Tibial nerve (tissue), 4 donors: Measurements from ENCODE around the gene JAK1. TPM values are rescaled to one million over a fixed set of nuclear protein-coding genes. Genes with fewer than 3 reads are reported as not detected.

ENCODE experiments used
- DNase-seq, 2 donors: peaks; one replicate each; pipeline ENCODE4 v3.0.0-alpha.2; 2019; ENCODE audit warnings: low spot score in 2 of 2
- H3K27ac ChIP-seq, 4 donors: fragments of 200-600 bp; sonication (generic) in 3 of 4; one replicate each; pipeline ENCODE4 v1.5.1; 2017 to 2019; ENCODE audit warnings: mild to moderate bottlenecking in 1 of 4
- H3K27me3 ChIP-seq, 2 donors: fragments of 200-600 bp; sonication (generic) in 1 of 2; one replicate each; pipeline versions ENCODE4 v1.5.1 to v1.6.0; 2017 to 2019
- H3K36me3 ChIP-seq, 3 donors: fragments of 200-600 bp; sonication (generic); one replicate each; pipeline ENCODE4 v1.5.1; 2018 to 2019
- H3K4me1 ChIP-seq, 4 donors: fragments of 200-600 bp; sonication (generic) in 3 of 4; one replicate each; pipeline ENCODE4 v1.5.1; 2017 to 2019
- H3K4me3 ChIP-seq, 4 donors: fragments of 200-600 bp; sonication (generic) in 3 of 4; one replicate each; pipeline ENCODE4 v1.5.1; 2017 to 2019; ENCODE audit warnings: mild to moderate bottlenecking in 1 of 4, moderate library complexity in 1 of 4
- H3K9me3 ChIP-seq, 4 donors: fragments of 200-600 bp; sonication (generic) in 3 of 4; one replicate each; pipeline ENCODE4 v1.5.1; 2017 to 2019
- CTCF ChIP-seq, 5 experiments: fragments of 200-600 bp in 3 of 5; fragments of 450-650 bp in 2 of 5; sonication (generic) in 3 of 5; IDR thresholded peaks; one replicate each; pipeline ENCODE4 v1.5.1; 2016 to 2019; ENCODE audit warnings: antibody characterized with exemption in 5 of 5, mild to moderate bottlenecking in 3 of 5, moderate library complexity in 2 of 5
- EP300 ChIP-seq, 2 donors: sonication (generic); formaldehyde crosslinking; IDR thresholded peaks; one replicate each; pipeline ENCODE4 v1.6.1; 2017; ENCODE audit warnings: antibody characterized with exemption in 2 of 2, mild to moderate bottlenecking in 1 of 2
- POLR2A ChIP-seq, 2 donors: fragments of 450-650 bp; IDR thresholded peaks; one replicate each; pipeline ENCODE4 v1.6.1; 2017; ENCODE audit warnings: antibody characterized with exemption in 2 of 2, mild to moderate bottlenecking in 2 of 2, moderate library complexity in 2 of 2
- WGBS, 2 donors: methylation state at CpG; one replicate each; pipeline ENCODE4 v1.1.5; 2018; 5-methylcytosine and 5-hydroxymethylcytosine counted together
- total RNA-seq, 4 donors: library from RNA; depleted of rRNA; stranded (reverse); fragments of >200 nt; gene quantifications; one replicate each; pipeline ENCODE4 v1.1.0, GENCODE V29; 2016

Gene JAK1
- total RNA-seq, 4 donors from 2014 or later = 114 to 222 (median 138) TPM

GRCh38 chr1:64979358-64979757, 13.0 kb upstream of the JAK1 start:
- no peaks in the 10 kb centered on the region for H3K4me1 ChIP-seq
- no peaks in the 10 kb centered on the region for H3K27me3 ChIP-seq
- peaks cover 0 to 27% (median 0%) of the 10 kb centered on the region in 3 donors for H3K36me3 ChIP-seq
- H3K9me3 ChIP-seq = no peaks in the 10 kb centered on the region
- H3K27ac ChIP-seq = no peak overlapping the region
- no peak for DNase-seq
- no peak overlapping the region for H3K4me3 ChIP-seq
- TF ChIP-seq EP300 (IDR thresholded peaks at IDR 0.05) (no peak), POLR2A (IDR thresholded peaks at IDR 0.05) (no peak), CTCF (IDR thresholded peaks at IDR 0.05) (no peak)

GRCh38 chr1:64976361-64976760, 10.0 kb upstream of the JAK1 start:
- no peaks in the 10 kb centered on the region for H3K27me3 ChIP-seq
- DNase-seq = no peak
- H3K4me1 ChIP-seq = no peaks in the 10 kb centered on the region
- TF ChIP-seq CTCF (IDR thresholded peaks at IDR 0.05) (no peak), POLR2A (IDR thresholded peaks at IDR 0.05) (no peak), EP300 (IDR thresholded peaks at IDR 0.05) (no peak)
- WGBS, 2 donors = 90 to 95% methylated on average over 3 of the region's 3 CpGs
- no peak overlapping the region for H3K4me3 ChIP-seq
- no peaks in the 10 kb centered on the region for H3K9me3 ChIP-seq
- H3K36me3 ChIP-seq = peaks cover 0 to 24% (median 0%) of the 10 kb centered on the region in 3 donors
- H3K27ac ChIP-seq = no peak overlapping the region

GRCh38 chr1:64975740-64976139, 9.4 kb upstream of the JAK1 start:
- no peak for DNase-seq
- no peaks in the 10 kb centered on the region for H3K9me3 ChIP-seq
- 55 to 69% methylated on average over 5 of the region's 5 CpGs for WGBS, 2 donors
- no peaks in the 10 kb centered on the region for H3K4me1 ChIP-seq
- H3K36me3 ChIP-seq = peaks cover 0 to 24% (median 0%) of the 10 kb centered on the region in 3 donors
- no peak overlapping the region for H3K4me3 ChIP-seq
- no peaks in the 10 kb centered on the region for H3K27me3 ChIP-seq
- TF ChIP-seq POLR2A (IDR thresholded peaks at IDR 0.05) = no peak
- TF ChIP-seq EP300 (IDR thresholded peaks at IDR 0.05) = no peak
- TF ChIP-seq CTCF (IDR thresholded peaks at IDR 0.05) = no peak
- H3K27ac ChIP-seq = no peak overlapping the region

GRCh38 chr1:64975127-64975526, 8.8 kb upstream of the JAK1 start:
- Histone ChIP-seq H3K27ac (no peak overlapping the region), H3K4me1 (no peaks in the 10 kb centered on the region), H3K36me3 (peaks cover 0 to 24% (median 0%) of the 10 kb centered on the region in 3 donors), H3K27me3 (no peaks in the 10 kb centered on the region), H3K9me3 (no peaks in the 10 kb centered on the region), H3K4me3 (no peak overlapping the region)
- TF ChIP-seq EP300 (IDR thresholded peaks at IDR 0.05) (no peak), POLR2A (IDR thresholded peaks at IDR 0.05) (no peak), CTCF (IDR thresholded peaks at IDR 0.05) (no peak)
- DNase-seq = no peak
- 33 to 90% methylated on average over 1 of the region's 1 CpG for WGBS, 2 donors

- TF ChIP-seq CTCF (IDR thresholded peaks at IDR 0.05) = no peak
- no peaks in the 10 kb centered on the region for H3K4me1 ChIP-seq
- no peak overlapping the region for H3K27ac ChIP-seq
- no peak overlapping the region for H3K4me3 ChIP-seq
- whole genome bisulfite sequencing, 2 donors = 75 to 83% methylated on average over 2 of the region's 2 CpGs
- no peak for DNase-seq
- H3K9me3 ChIP-seq = no peaks in the 10 kb centered on the region
- peaks cover 0 to 20% (median 0%) of the 10 kb centered on the region in 3 donors for H3K36me3 ChIP-seq
- no peaks in the 10 kb centered on the region for H3K27me3 ChIP-seq
Observed at GRCh38 chr1:64974288-64974825, 8.0 kb upstream of the JAK1 start.
